ENCODE data around the gene NTHL1. TPM values are rescaled to one million over a fixed set of nuclear protein-coding genes. Genes with fewer than 3 reads are reported as not detected.

NTHL1 gene
- total and polyA plus RNA-seq, 2 donors (not counting 1 experiment from before 2014, with no cell fraction given): 8.4 to 44.4 TPM

DNA sequence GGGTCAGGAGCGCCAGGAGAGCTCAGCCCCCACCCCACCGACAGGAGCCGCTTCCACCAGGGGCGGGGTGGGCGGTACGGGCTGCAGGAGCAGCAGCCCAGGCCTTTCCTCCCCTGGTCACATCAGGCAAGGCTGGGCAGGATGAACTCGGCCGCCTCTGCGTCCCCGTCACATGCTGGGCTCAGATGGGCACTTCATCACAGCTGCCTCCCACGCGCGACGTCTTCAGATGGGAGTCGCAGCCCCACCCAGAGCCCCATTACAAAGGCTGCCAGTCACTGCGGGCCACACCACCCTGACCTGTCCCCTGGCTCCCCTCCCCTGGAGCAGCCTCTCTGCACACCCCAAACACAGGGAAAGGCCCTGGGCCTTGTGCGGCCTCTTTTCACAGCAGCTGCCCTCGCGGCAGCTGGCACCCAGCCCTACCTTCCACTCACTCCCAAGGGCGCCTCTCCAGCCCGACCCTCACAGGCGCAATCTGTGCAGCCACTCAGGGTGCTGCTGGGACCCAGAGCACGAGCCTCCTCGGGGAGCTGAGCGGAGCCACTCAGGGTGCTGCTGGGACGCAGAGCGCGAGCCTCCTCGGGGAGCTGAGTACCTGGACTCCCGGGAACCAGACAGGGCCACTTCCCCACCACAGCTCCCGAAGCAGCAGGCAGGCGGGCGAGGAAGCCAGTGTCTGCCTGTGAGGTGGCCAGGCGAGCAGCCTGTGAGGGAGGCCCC lies 42.7 kb downstream of the NTHL1 start:
- Histone ChIP-seq H3K9me3 (ENCODE audit: control insufficient read depth, insufficient read depth, low read depth, low read length) (no peaks in the 10 kb centered on the region), H3K36me3 (ENCODE audit: control insufficient read depth, insufficient read depth, low read length) (peaks cover 34% of the 10 kb centered on the region), H4K20me1 (ENCODE audit: control insufficient read depth, extremely low read depth, insufficient read depth, low read length) (no peaks in the 10 kb centered on the region), H3K27me3 (ENCODE audit: control insufficient read depth, insufficient read depth, low read length) (no peaks in the 10 kb centered on the region), H3K79me2 (ENCODE audit: control insufficient read depth, insufficient read depth, low read length) (peaks cover 69% of the 10 kb centered on the region), H3K27ac (ENCODE audit: insufficient read depth, low read length) (no peak overlapping the region), H3K4me3 (replicated peaks in 1 of 4; ENCODE audit: control extremely low read depth in 1 of 4, insufficient read depth in 1 of 4, low read depth in 3 of 4, low read length in 4 of 4) (no peak overlapping the region), H3K4me1 (ENCODE audit: control insufficient read depth, extremely low read depth, insufficient read depth, low read length) (peaks cover 19% of the 10 kb centered on the region), H3K4me2 (ENCODE audit: extremely low read depth, insufficient read depth, low read length) (no peak overlapping the region), H2AFZ (ENCODE audit: low read length) (no peak overlapping the region), H3K9ac (ENCODE audit: insufficient read depth, low read length) (no peak overlapping the region)
- TF ChIP-seq EZH2 (IDR thresholded peaks at IDR 0.05; ENCODE audit: low read length, missing control alignments): no peak
- TF ChIP-seq, protein P1, sequence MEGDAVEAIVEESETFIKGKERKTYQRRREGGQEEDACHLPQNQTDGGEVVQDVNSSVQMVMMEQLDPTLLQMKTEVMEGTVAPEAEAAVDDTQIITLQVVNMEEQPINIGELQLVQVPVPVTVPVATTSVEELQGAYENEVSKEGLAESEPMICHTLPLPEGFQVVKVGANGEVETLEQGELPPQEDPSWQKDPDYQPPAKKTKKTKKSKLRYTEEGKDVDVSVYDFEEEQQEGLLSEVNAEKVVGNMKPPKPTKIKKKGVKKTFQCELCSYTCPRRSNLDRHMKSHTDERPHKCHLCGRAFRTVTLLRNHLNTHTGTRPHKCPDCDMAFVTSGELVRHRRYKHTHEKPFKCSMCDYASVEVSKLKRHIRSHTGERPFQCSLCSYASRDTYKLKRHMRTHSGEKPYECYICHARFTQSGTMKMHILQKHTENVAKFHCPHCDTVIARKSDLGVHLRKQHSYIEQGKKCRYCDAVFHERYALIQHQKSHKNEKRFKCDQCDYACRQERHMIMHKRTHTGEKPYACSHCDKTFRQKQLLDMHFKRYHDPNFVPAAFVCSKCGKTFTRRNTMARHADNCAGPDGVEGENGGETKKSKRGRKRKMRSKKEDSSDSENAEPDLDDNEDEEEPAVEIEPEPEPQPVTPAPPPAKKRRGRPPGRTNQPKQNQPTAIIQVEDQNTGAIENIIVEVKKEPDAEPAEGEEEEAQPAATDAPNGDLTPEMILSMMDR (conservative IDR thresholded peaks at IDR 0.05 in 1 of 2, IDR thresholded peaks at IDR 0.05 in 1 of 2; ENCODE audit: low read depth in 1 of 2, low read length in 2 of 2): no peak
- no peak for DNase-seq (ENCODE audit: low read depth in 2 of 2)

DNA sequence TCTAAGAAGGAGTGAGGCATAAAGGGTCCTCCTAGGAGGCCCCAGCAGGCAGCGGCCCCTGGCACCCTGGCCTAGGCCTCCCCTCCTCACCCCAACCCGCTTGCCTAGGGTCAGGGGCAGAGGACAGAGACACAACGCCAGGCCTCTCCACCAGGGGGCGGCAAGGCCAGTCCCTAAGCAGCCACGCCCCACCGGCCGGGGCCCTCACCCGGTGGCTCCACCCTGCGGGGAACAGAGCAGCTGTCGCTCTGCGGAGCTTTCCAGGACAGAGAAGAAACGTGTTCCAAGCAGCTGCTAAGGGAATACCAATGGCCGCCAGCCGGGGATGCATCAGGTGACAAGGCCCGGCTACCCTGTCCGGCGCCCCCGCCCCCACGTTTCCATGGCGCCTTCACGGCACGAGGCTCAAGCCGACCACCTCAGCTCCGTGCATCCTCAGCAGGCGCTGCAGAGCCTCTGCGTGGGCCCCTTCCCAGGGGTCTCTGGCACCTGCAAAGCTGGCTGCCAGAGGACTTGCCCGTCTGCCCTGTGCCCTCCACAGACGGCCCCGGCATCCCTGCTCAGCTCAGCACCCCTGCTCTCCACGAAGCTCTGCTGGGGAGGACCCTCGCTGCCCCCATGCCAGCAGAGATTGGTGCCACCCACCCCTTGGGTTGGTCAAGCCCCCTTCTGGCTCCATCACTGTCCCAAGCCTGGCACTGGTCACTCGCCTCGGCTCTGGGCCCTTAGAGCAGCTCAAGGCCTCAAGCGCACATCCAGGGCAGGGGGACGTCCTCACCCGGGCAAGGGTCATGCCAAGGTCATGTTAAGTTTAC lies 43.6 kb downstream of the NTHL1 start:
- no peak for TF ChIP-seq EZH2 (IDR thresholded peaks at IDR 0.05; ENCODE audit: low read length, missing control alignments)
- TF ChIP-seq, protein P1 (conservative IDR thresholded peaks at IDR 0.05 in 1 of 2, IDR thresholded peaks at IDR 0.05 in 1 of 2; ENCODE audit: low read depth in 1 of 2, low read length in 2 of 2): peak; percentile 81 to 96
- DNase-seq (ENCODE audit: low read depth in 2 of 2): peak; percentile 76 to 87
- Histone ChIP-seq H3K9ac (ENCODE audit: insufficient read depth, low read length) (no peak overlapping the region), H3K4me3 (replicated peaks in 1 of 4; ENCODE audit: control extremely low read depth in 1 of 4, insufficient read depth in 1 of 4, low read depth in 3 of 4, low read length in 4 of 4) (no peak overlapping the region), H3K79me2 (ENCODE audit: control insufficient read depth, insufficient read depth, low read length) (peaks cover 64% of the 10 kb centered on the region), H3K27me3 (ENCODE audit: control insufficient read depth, insufficient read depth, low read length) (no peaks in the 10 kb centered on the region), H3K4me2 (ENCODE audit: extremely low read depth, insufficient read depth, low read length) (peak overlapping the region; percentile 23), H3K4me1 (ENCODE audit: control insufficient read depth, extremely low read depth, insufficient read depth, low read length) (peaks cover 19% of the 10 kb centered on the region), H3K9me3 (ENCODE audit: control insufficient read depth, insufficient read depth, low read depth, low read length) (no peaks in the 10 kb centered on the region), H3K36me3 (ENCODE audit: control insufficient read depth, insufficient read depth, low read length) (peaks cover 42% of the 10 kb centered on the region), H4K20me1 (ENCODE audit: control insufficient read depth, extremely low read depth, insufficient read depth, low read length) (no peaks in the 10 kb centered on the region), H3K27ac (ENCODE audit: insufficient read depth, low read length) (no peak overlapping the region), H2AFZ (ENCODE audit: low read length) (no peak overlapping the region)

DNA sequence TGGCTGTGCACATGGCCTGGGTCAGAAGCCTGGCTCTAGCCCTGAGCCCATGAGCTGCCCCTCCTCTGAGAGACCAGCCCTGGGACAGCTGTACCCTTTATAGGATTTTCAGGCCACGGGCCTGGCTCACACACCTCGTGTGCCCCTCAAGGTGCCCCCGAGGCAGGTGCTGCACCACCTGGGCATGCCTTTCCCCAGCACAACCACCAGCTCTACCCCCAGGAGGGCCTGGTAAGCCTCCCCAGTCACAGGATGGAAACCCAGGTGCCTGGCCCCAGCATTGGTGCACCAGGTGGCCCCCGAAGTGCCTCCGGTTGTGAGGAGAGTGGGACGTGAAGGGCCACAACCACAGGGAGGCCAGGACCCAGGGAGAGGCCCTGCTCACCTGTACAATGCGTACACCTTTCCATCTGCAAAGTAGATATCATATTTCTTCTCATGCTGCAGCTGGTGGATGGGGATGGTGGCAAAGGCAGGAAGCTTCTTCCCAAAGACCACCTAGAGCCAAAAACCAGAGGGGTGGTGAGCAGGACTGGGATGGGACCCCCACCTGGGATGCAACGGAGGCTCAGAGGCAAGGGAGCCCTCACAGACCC lies 44.3 kb downstream of the NTHL1 start:
- H3K9me3 ChIP-seq (ENCODE audit: control insufficient read depth, insufficient read depth, low read depth, low read length): no peaks in the 10 kb centered on the region
- H3K27me3 ChIP-seq (ENCODE audit: control insufficient read depth, insufficient read depth, low read length): no peaks in the 10 kb centered on the region
- H3K4me1 ChIP-seq (ENCODE audit: control insufficient read depth, extremely low read depth, insufficient read depth, low read length): peaks cover 19% of the 10 kb centered on the region
- peaks cover 45% of the 10 kb centered on the region for H3K36me3 ChIP-seq (ENCODE audit: control insufficient read depth, insufficient read depth, low read length)
- H4K20me1 ChIP-seq (ENCODE audit: control insufficient read depth, extremely low read depth, insufficient read depth, low read length): no peaks in the 10 kb centered on the region
- DNase-seq (ENCODE audit: low read depth in 2 of 2): no peak
- H2AFZ ChIP-seq (ENCODE audit: low read length): no peak overlapping the region
- H3K4me2 ChIP-seq (ENCODE audit: extremely low read depth, insufficient read depth, low read length): no peak overlapping the region
- peaks cover 57% of the 10 kb centered on the region for H3K79me2 ChIP-seq (ENCODE audit: control insufficient read depth, insufficient read depth, low read length)
- no peak overlapping the region for H3K4me3 ChIP-seq (replicated peaks in 1 of 4; ENCODE audit: control extremely low read depth in 1 of 4, insufficient read depth in 1 of 4, low read depth in 3 of 4, low read length in 4 of 4)
- no peak overlapping the region for H3K9ac ChIP-seq (ENCODE audit: insufficient read depth, low read length)
- TF ChIP-seq, protein P1 (conservative IDR thresholded peaks at IDR 0.05 in 1 of 2, IDR thresholded peaks at IDR 0.05 in 1 of 2; ENCODE audit: low read depth in 1 of 2, low read length in 2 of 2): no peak
- TF ChIP-seq EZH2 (IDR thresholded peaks at IDR 0.05; ENCODE audit: low read length, missing control alignments): no peak
- no peak overlapping the region for H3K27ac ChIP-seq (ENCODE audit: insufficient read depth, low read length)
